ENCODE measurements around the gene MACROD2. TPM values are rescaled to one million over a fixed set of nuclear protein-coding genes. Genes with fewer than 3 reads are reported as not detected.

MACROD2 gene
- total RNA-seq, 1 experiment from 2014 or later = 3.7 TPM

GRCh38 chr20:14711652-14712051, 716.3 kb downstream of the MACROD2 start:
- H3K36me3 ChIP-seq (ENCODE audit: control insufficient read depth in 1 of 2, insufficient read depth in 2 of 2, low read length in 2 of 2) = no peaks in the 10 kb centered on the region
- no TSS peak for BruUV-seq (replicated peaks)
- no peak for TF ChIP-seq MAX (IDR thresholded peaks at IDR 0.05)
- no peak for TF ChIP-seq SIN3A (IDR thresholded peaks at IDR 0.05; ENCODE audit: low read depth)
- TF ChIP-seq FOSL1 (IDR thresholded peaks at IDR 0.05; ENCODE audit: low read depth) = no peak
- TF ChIP-seq POLR2AphosphoS5 (IDR thresholded peaks at IDR 0.05; ENCODE audit: low read depth, low read length) = no peak
- TF ChIP-seq ELF1 (IDR thresholded peaks at IDR 0.05; ENCODE audit: borderline replicate concordance, low read depth) = no peak
- TF ChIP-seq CEBPB (IDR thresholded peaks at IDR 0.05; ENCODE audit: low read depth) = no peak
- TF ChIP-seq SP1 (IDR thresholded peaks at IDR 0.05; ENCODE audit: low read depth) = no peak
- POLR2A ChIA-PET = no interaction called here
- H3K4me3 ChIP-seq (replicated peaks in 1 of 2; ENCODE audit: low read depth in 1 of 2, low read length in 2 of 2) = no peak overlapping the region
- H3K27me3 ChIP-seq (ENCODE audit: insufficient read depth, low read length) = no peaks in the 10 kb centered on the region
- no peaks in the 10 kb centered on the region for H3K9me3 ChIP-seq (ENCODE audit: control insufficient read depth in 1 of 2, insufficient read depth in 1 of 2, low read depth in 1 of 2, low read length in 2 of 2)
- no peaks in the 10 kb centered on the region for H3K4me1 ChIP-seq (ENCODE audit: control insufficient read depth in 1 of 2, insufficient read depth in 2 of 2, low read length in 2 of 2)
- DNase-seq (ENCODE audit: low read depth, low spot score) (no peak), ATAC-seq (no peak)
- no peaks in the 10 kb centered on the region for H3K9me2 ChIP-seq (ENCODE audit: insufficient read depth)
- CTCF ChIA-PET = no interaction called here
- no peak overlapping the region for H3K9ac ChIP-seq (ENCODE audit: low read length)
- RAD21 ChIA-PET (ENCODE audit: low non-redundant PET in 1 of 2, low total read pairs in 2 of 2, uncharacterized antibody in 2 of 2, unreplicated experiment in 2 of 2) = no interaction called here
- no peak overlapping the region for H3K27ac ChIP-seq (ENCODE audit: low read depth, low read length)
- no peak overlapping the region for H3K4me2 ChIP-seq (ENCODE audit: low read length)
- intact Hi-C loops (cut with micrococcal nuclease) = loop anchor here (10.0 kb wide), 1 partner anchor 377 kb away; the partner anchor contains the start of gene FLRT3
- no peaks in the 10 kb centered on the region for H3K79me2 ChIP-seq (ENCODE audit: insufficient read depth, low read length)
- H4K20me1 ChIP-seq (ENCODE audit: insufficient read depth) = no peaks in the 10 kb centered on the region
- no peak overlapping the region for H2AFZ ChIP-seq (ENCODE audit: low read depth, low read length, poor library complexity, severe bottlenecking)

GRCh38 chr20:14712302-14712739, 717.0 kb downstream of the MACROD2 start:
- Histone ChIP-seq H3K9me3 (ENCODE audit: control insufficient read depth in 1 of 2, insufficient read depth in 1 of 2, low read depth in 1 of 2, low read length in 2 of 2) (no peaks in the 10 kb centered on the region), H4K20me1 (ENCODE audit: insufficient read depth) (no peaks in the 10 kb centered on the region), H3K9ac (ENCODE audit: low read length) (no peak overlapping the region), H3K9me2 (ENCODE audit: insufficient read depth) (no peaks in the 10 kb centered on the region), H3K79me2 (ENCODE audit: insufficient read depth, low read length) (no peaks in the 10 kb centered on the region), H3K4me1 (ENCODE audit: control insufficient read depth in 1 of 2, insufficient read depth in 2 of 2, low read length in 2 of 2) (no peaks in the 10 kb centered on the region), H2AFZ (ENCODE audit: low read depth, low read length, poor library complexity, severe bottlenecking) (no peak overlapping the region), H3K27ac (ENCODE audit: low read depth, low read length) (no peak overlapping the region), H3K4me3 (replicated peaks in 1 of 2; ENCODE audit: low read depth in 1 of 2, low read length in 2 of 2) (no peak overlapping the region), H3K27me3 (ENCODE audit: insufficient read depth, low read length) (no peaks in the 10 kb centered on the region), H3K4me2 (ENCODE audit: low read length) (no peak overlapping the region), H3K36me3 (ENCODE audit: control insufficient read depth in 1 of 2, insufficient read depth in 2 of 2, low read length in 2 of 2) (no peaks in the 10 kb centered on the region)
- DNase-seq (ENCODE audit: low read depth, low spot score) (no peak), ATAC-seq (no peak)
- ChIA-PET CTCF (no interaction called here), POLR2A (no interaction called here), RAD21 (ENCODE audit: low non-redundant PET in 1 of 2, low total read pairs in 2 of 2, uncharacterized antibody in 2 of 2, unreplicated experiment in 2 of 2) (no interaction called here)
- no TSS peak for BruUV-seq (replicated peaks)
- intact Hi-C loops (cut with micrococcal nuclease) = loop anchor here (10.0 kb wide), 1 partner anchor 378 kb away; the partner anchor contains the start of gene FLRT3
- TF ChIP-seq CTCF (IDR thresholded peaks at IDR 0.05 in 2 of 3, conservative IDR thresholded peaks at IDR 0.05 in 1 of 3; ENCODE audit: borderline replicate concordance in 1 of 3, insufficient read depth in 1 of 3, low read depth in 2 of 3, low read length in 2 of 3) (no peak), SIN3A (IDR thresholded peaks at IDR 0.05; ENCODE audit: low read depth) (no peak), EZH2phosphoT487 (IDR thresholded peaks at IDR 0.05; ENCODE audit: borderline replicate concordance) (no peak), ATF3 (IDR thresholded peaks at IDR 0.05) (no peak), RAD21 (IDR thresholded peaks at IDR 0.05; ENCODE audit: low read depth) (no peak), ZBTB33 (IDR thresholded peaks at IDR 0.05; ENCODE audit: extremely low read depth, insufficient replicate concordance, low read length) (no peak), EZH2 (IDR thresholded peaks at IDR 0.05) (no peak), FOSL1 (IDR thresholded peaks at IDR 0.05; ENCODE audit: low read depth) (no peak), POLR2AphosphoS5 (IDR thresholded peaks at IDR 0.05; ENCODE audit: low read depth, low read length) (no peak), ZNF274 (IDR thresholded peaks at IDR 0.05; ENCODE audit: low read depth, low read length) (no peak), ZFX (IDR thresholded peaks at IDR 0.05) (no peak), EGR1 (IDR thresholded peaks at IDR 0.05; ENCODE audit: low read depth) (no peak), SP1 (IDR thresholded peaks at IDR 0.05; ENCODE audit: low read depth) (no peak), JUND (IDR thresholded peaks at IDR 0.05) (no peak), POLR2A (IDR thresholded peaks at IDR 0.05; ENCODE audit: borderline replicate concordance, extremely low read depth, insufficient read depth, insufficient read length) (no peak)

Measured in HCT116 (cell line).